Adipocyte (in vitro differentiated cells): ENCODE results near the gene VCAN.
A peak's percentile ranks its signal among the peaks of the same experiment; 100 is the strongest.

Source experiments
- DNase-seq: peaks from one replicate; pipeline ENCODE4 v3.0.0-alpha.2; 2015; ENCODE audit warnings: low read depth
- H3K27me3 ChIP-seq: replicated peaks from 2 replicates; pipeline ENCODE4 v1.7.0; 2013; ENCODE audit warnings: mild to moderate bottlenecking, low read length, moderate library complexity; ENCODE audit not compliant: control insufficient read depth, insufficient read depth
- H3K36me3 ChIP-seq: 2 replicates; pipeline ENCODE4 v1.7.0; 2013; ENCODE audit warnings: low read length, mild to moderate bottlenecking, moderate library complexity; ENCODE audit not compliant: control insufficient read depth, insufficient read depth, severe bottlenecking
- H3K4me1 ChIP-seq: 2 replicates; pipeline ENCODE4 v1.7.0; 2013; ENCODE audit warnings: mild to moderate bottlenecking, low read length, moderate library complexity; ENCODE audit not compliant: control insufficient read depth, insufficient read depth
- H3K4me3 ChIP-seq: 2 replicates; pipeline ENCODE4 v1.7.0; 2013; ENCODE audit warnings: mild to moderate bottlenecking, low read length, moderate library complexity
- H3K9ac ChIP-seq: 2 replicates; pipeline ENCODE4 v1.7.0; 2013; ENCODE audit warnings: mild to moderate bottlenecking, low read length, moderate library complexity
- H3K9me3 ChIP-seq: 2 replicates; pipeline ENCODE4 v1.7.0; 2013; ENCODE audit warnings: mild to moderate bottlenecking, low read length, moderate library complexity; ENCODE audit not compliant: control insufficient read depth

Gene VCAN

GRCh38 chr5:83554133-83554532, 82.6 kb downstream of the VCAN start:
- H3K9ac ChIP-seq, result no peak overlapping the region
- DNase-seq, result no peak
- no peak overlapping the region for H3K4me3 ChIP-seq
- H3K4me1 ChIP-seq, result peaks cover 45% of the 10 kb centered on the region
- no peaks in the 10 kb centered on the region for H3K27me3 ChIP-seq
- H3K36me3 ChIP-seq, result peaks cover 53% of the 10 kb centered on the region
- no peaks in the 10 kb centered on the region for H3K9me3 ChIP-seq

- H3K9me3 ChIP-seq, result no peaks in the 10 kb centered on the region
- H3K36me3 ChIP-seq, result peaks cover 52% of the 10 kb centered on the region
- no peaks in the 10 kb centered on the region for H3K27me3 ChIP-seq
- H3K4me3 ChIP-seq, result no peak overlapping the region
- H3K4me1 ChIP-seq, result peaks cover 45% of the 10 kb centered on the region
- DNase-seq, result no peak
- no peak overlapping the region for H3K9ac ChIP-seq
Observed at GRCh38 chr5:83554686-83555085, 83.1 kb downstream of the VCAN start.

GRCh38 chr5:83555263-83555662, 83.7 kb downstream of the VCAN start:
- Histone ChIP-seq H3K36me3 (peaks cover 54% of the 10 kb centered on the region), H3K4me3 (no peak overlapping the region), H3K4me1 (peaks cover 41% of the 10 kb centered on the region), H3K9ac (no peak overlapping the region), H3K27me3 (no peaks in the 10 kb centered on the region), H3K9me3 (no peaks in the 10 kb centered on the region)
- no peak for DNase-seq

- no peaks in the 10 kb centered on the region for H3K9me3 ChIP-seq
- H3K27me3 ChIP-seq, result no peaks in the 10 kb centered on the region
- H3K36me3 ChIP-seq, result peaks cover 63% of the 10 kb centered on the region
- H3K9ac ChIP-seq, result no peak overlapping the region
- H3K4me1 ChIP-seq, result peaks cover 41% of the 10 kb centered on the region
- DNase-seq, result no peak
- H3K4me3 ChIP-seq, result no peak overlapping the region
Observed at GRCh38 chr5:83556190-83556589, 84.6 kb downstream of the VCAN start.

- Histone ChIP-seq H3K27me3 (no peaks in the 10 kb centered on the region), H3K4me1 (peaks cover 48% of the 10 kb centered on the region), H3K9ac (no peak overlapping the region), H3K9me3 (no peaks in the 10 kb centered on the region), H3K4me3 (peak overlapping the region; percentile 7), H3K36me3 (peaks cover 60% of the 10 kb centered on the region)
- no peak for DNase-seq
Observed at GRCh38 chr5:83559118-83559785, 87.7 kb downstream of the VCAN start.

GRCh38 chr5:83562071-83562606, 90.6 kb downstream of the VCAN start:
- Histone ChIP-seq H3K4me1 (peaks cover 58% of the 10 kb centered on the region), H3K36me3 (peaks cover 38% of the 10 kb centered on the region), H3K9ac (peak overlapping the region; percentile 76), H3K9me3 (peaks cover 5% of the 10 kb centered on the region), H3K4me3 (peak overlapping the region; percentile 64), H3K27me3 (no peaks in the 10 kb centered on the region)
- no peak for DNase-seq

- Histone ChIP-seq H3K27me3 (no peaks in the 10 kb centered on the region), H3K9me3 (peaks cover 5% of the 10 kb centered on the region), H3K4me1 (peaks cover 65% of the 10 kb centered on the region), H3K4me3 (peak overlapping the region; percentile 64), H3K9ac (peak overlapping the region; percentile 76), H3K36me3 (peaks cover 29% of the 10 kb centered on the region)
- no peak for DNase-seq
Observed at GRCh38 chr5:83562791-83563557, 91.4 kb downstream of the VCAN start.

- peaks cover 64% of the 10 kb centered on the region for H3K4me1 ChIP-seq
- H3K36me3 ChIP-seq, result peaks cover 27% of the 10 kb centered on the region
- H3K27me3 ChIP-seq, result no peaks in the 10 kb centered on the region
- H3K9ac ChIP-seq, result peak overlapping the region; percentile 76
- peaks cover 5% of the 10 kb centered on the region for H3K9me3 ChIP-seq
- DNase-seq, result no peak
- no peak overlapping the region for H3K4me3 ChIP-seq
Observed at GRCh38 chr5:83563631-83564030, 92.1 kb downstream of the VCAN start.

GRCh38 chr5:83564069-83564749, 92.7 kb downstream of the VCAN start:
- peak; percentile 81 for DNase-seq
- H3K4me3 ChIP-seq, result no peak overlapping the region
- peak overlapping the region; percentile 46 for H3K9ac ChIP-seq
- peaks cover 64% of the 10 kb centered on the region for H3K4me1 ChIP-seq
- peaks cover 32% of the 10 kb centered on the region for H3K36me3 ChIP-seq
- H3K9me3 ChIP-seq, result peaks cover 5% of the 10 kb centered on the region
- H3K27me3 ChIP-seq, result no peaks in the 10 kb centered on the region

- DNase-seq, result no peak
- Histone ChIP-seq H3K4me3 (peak overlapping the region; percentile 69), H3K27me3 (no peaks in the 10 kb centered on the region), H3K4me1 (peaks cover 53% of the 10 kb centered on the region), H3K9me3 (peaks cover 5% of the 10 kb centered on the region), H3K9ac (peak overlapping the region; percentile 79), H3K36me3 (peaks cover 22% of the 10 kb centered on the region)
Observed at GRCh38 chr5:83567741-83568140, 96.2 kb downstream of the VCAN start.

GRCh38 chr5:83568186-83568585, 96.6 kb downstream of the VCAN start:
- peak; percentile 92 for DNase-seq
- Histone ChIP-seq H3K4me3 (peak overlapping the region; percentile 46), H3K9me3 (peaks cover 5% of the 10 kb centered on the region), H3K36me3 (peaks cover 25% of the 10 kb centered on the region), H3K9ac (peak overlapping the region; percentile 79), H3K27me3 (no peaks in the 10 kb centered on the region), H3K4me1 (peaks cover 49% of the 10 kb centered on the region)
